Mucosa of descending colon (tissue), 3 donors: ENCODE results near the gene LRRTM4. TPM values are rescaled to one million over a fixed set of nuclear protein-coding genes. Genes with fewer than 3 reads are reported as not detected.
"Not testable (repeated sequence)": the region's sequence is repeated elsewhere in the genome, so short reads cannot be mapped to it uniquely, and the experiment has no call there.

Experiments used
- ATAC-seq: fragments of 200-7000 bp; cut with Tn5 transposase; one replicate; pipeline ENCODE4 v1.9.1; 2020; ENCODE audit warnings: mild to moderate bottlenecking, moderate library complexity
- DNase-seq, 3 donors: peaks; one replicate each; pipeline ENCODE4 v3.0.0-alpha.2; 2020
- H3K36me3 ChIP-seq: fragments of 200-600 bp; one replicate; pipeline ENCODE4 v1.8.0; 2021; ENCODE audit warnings: low read depth, mild to moderate bottlenecking
- H3K4me1 ChIP-seq: fragments of 200-600 bp; one replicate; pipeline ENCODE4 v1.8.0; 2021; ENCODE audit warnings: low read depth, mild to moderate bottlenecking
- H3K4me3 ChIP-seq: fragments of 200-600 bp; one replicate; pipeline ENCODE4 v1.8.0; 2021; ENCODE audit warnings: mild to moderate bottlenecking
- H3K9me3 ChIP-seq: fragments of 200-600 bp; one replicate; pipeline ENCODE4 v1.8.0; 2021; ENCODE audit warnings: mild to moderate bottlenecking
- CTCF ChIP-seq: fragments of 200-600 bp; IDR thresholded peaks from one replicate; pipeline ENCODE4 v1.8.0; 2022; ENCODE audit warnings: antibody characterized with exemption, mild to moderate bottlenecking
- intact Hi-C, 2 donors: fragments of 100-400 bp; cut with DNase I in 1 of 2; cut with micrococcal nuclease in 1 of 2; formaldehyde crosslinking; loops; one replicate each; pipeline versions ENCODE4 v1.11.0 to v1.11.1; 2022; cut with DNase I, micrococcal nuclease
- total RNA-seq, 3 donors: library from RNA; stranded (reverse); fragmentation: NEBNext Ultra II Directional in 2 of 3; extraction: Animal tissue kit (Norgen Biotek cat#: 25700) in 2 of 3; gene quantifications; one replicate each; pipeline versions ENCODE4 v1.2.1 to v1.2.4, GENCODE V29; 2021 to 2023
- donor health status: DM: no; HTN: no; CAD: no; lungs with moderate emphysema.
- donor health status: DM: no; HTN: no; CAD: no.
- donor health status: DM: no; HTN: yes; CAD: no.

The LRRTM4 gene
- total RNA-seq, 3 donors from 2014 or later, result 0.41 to 1.4 TPM; not detected in 1

GRCh38 chr2:77101796-77102452 lies 420.3 kb downstream of the LRRTM4 start:
- intact Hi-C loops, result no loop called here
- TF ChIP-seq CTCF, result no peak
- Histone ChIP-seq H3K9me3 (no peaks in the 10 kb centered on the region), H3K4me1 (no peaks in the 10 kb centered on the region), H3K4me3 (no peak overlapping the region), H3K36me3 (no peaks in the 10 kb centered on the region)
- ATAC-seq (no peak), DNase-seq (no peak)

- no peak for TF ChIP-seq CTCF
- DNase-seq (no peak), ATAC-seq (no peak)
- no peak overlapping the region for H3K4me3 ChIP-seq
- no peaks in the 10 kb centered on the region for H3K36me3 ChIP-seq
- H3K4me1 ChIP-seq, result no peaks in the 10 kb centered on the region
- intact Hi-C loops, result no loop called here
- H3K9me3 ChIP-seq, result no peaks in the 10 kb centered on the region
These were observed 422.2 kb downstream of the LRRTM4 start for GRCh38 chr2:77099961-77100360.

- H3K36me3 ChIP-seq, H3K4me1 ChIP-seq, H3K9me3 ChIP-seq, ATAC-seq, DNase-seq, H3K4me3 ChIP-seq, intact Hi-C loops: not testable (repeated sequence)
These were observed 426.7 kb downstream of the LRRTM4 start for GRCh38 chr2:77095525-77095924.

GRCh38 chr2:77095096-77095495 lies 427.1 kb downstream of the LRRTM4 start:
- TF ChIP-seq CTCF, result no peak
- no peak for ATAC-seq

GRCh38 chr2:77088424-77088823 lies 433.8 kb downstream of the LRRTM4 start:
- intact Hi-C loops, DNase-seq: not testable (repeated sequence)

More at GRCh38 chr2:77095096-77095495, 427.1 kb downstream of the LRRTM4 start:
- no peak for DNase-seq
- no peak overlapping the region for H3K4me3 ChIP-seq
- no peaks in the 10 kb centered on the region for H3K4me1 ChIP-seq
- no peaks in the 10 kb centered on the region for H3K36me3 ChIP-seq
- intact Hi-C loops, result no loop called here
- H3K9me3 ChIP-seq, result no peaks in the 10 kb centered on the region

GRCh38 chr2:77087987-77088414 lies 434.2 kb downstream of the LRRTM4 start:
- Histone ChIP-seq H3K4me1 (no peaks in the 10 kb centered on the region), H3K4me3 (no peak overlapping the region), H3K9me3 (no peaks in the 10 kb centered on the region), H3K36me3 (no peaks in the 10 kb centered on the region)
- TF ChIP-seq CTCF, result no peak
- DNase-seq (no peak), ATAC-seq (no peak)
- intact Hi-C loops, result no loop called here

More at GRCh38 chr2:77088424-77088823, 433.8 kb downstream of the LRRTM4 start:
- ATAC-seq, H3K4me3 ChIP-seq, H3K9me3 ChIP-seq, H3K4me1 ChIP-seq, H3K36me3 ChIP-seq: not testable (repeated sequence)

- Histone ChIP-seq H3K4me3 (no peak overlapping the region), H3K9me3 (no peaks in the 10 kb centered on the region), H3K4me1 (no peaks in the 10 kb centered on the region), H3K36me3 (no peaks in the 10 kb centered on the region)
- no peak for TF ChIP-seq CTCF
- ATAC-seq (no peak), DNase-seq (no peak)
- intact Hi-C loops, result no loop called here
These were observed 435.7 kb downstream of the LRRTM4 start for GRCh38 chr2:77086478-77086877.
